Left colon (tissue), 2 donors: ENCODE measurements around the gene MYCBP. TPM values are rescaled to one million over a fixed set of nuclear protein-coding genes. Genes with fewer than 3 reads are reported as not detected.
A peak's percentile ranks its signal among the peaks of the same experiment; 100 is the strongest.
"Not testable (repeated sequence)": the region's sequence is repeated elsewhere in the genome, so short reads cannot be mapped to it uniquely, and the experiment has no call there.

Experiments used
- ATAC-seq: fragments of 200-7000 bp; cut with Tn5 transposase; one replicate; pipeline ENCODE4 v1.9.1; 2020; ENCODE audit warnings: mild to moderate bottlenecking, moderate library complexity
- DNase-seq, 2 donors: peaks; one replicate each; pipeline ENCODE4 v3.0.0-alpha.2; 2020
- intact Hi-C, 2 donors: fragments of 100-400 bp; cut with DNase I in 1 of 2; cut with micrococcal nuclease in 1 of 2; formaldehyde crosslinking; loops; one replicate each; pipeline versions ENCODE4 v1.11.2 to v1.14.0; 2022; cut with DNase I, micrococcal nuclease
- total RNA-seq, 2 donors: library from RNA; stranded (reverse); fragmentation: NEBNext Ultra II Directional; extraction: Animal tissue kit (Norgen Biotek cat#: 25700); gene quantifications; one replicate each; pipeline ENCODE4 v1.2.1, GENCODE V29; 2021
- donor health status: DM: no; HTN: no; CAD: no.
- donor health status: DM: yes; HTN: yes; CAD: no.

The MYCBP gene
- total RNA-seq, 2 donors from 2014 or later = 32.7 to 39.3 TPM

DNA sequence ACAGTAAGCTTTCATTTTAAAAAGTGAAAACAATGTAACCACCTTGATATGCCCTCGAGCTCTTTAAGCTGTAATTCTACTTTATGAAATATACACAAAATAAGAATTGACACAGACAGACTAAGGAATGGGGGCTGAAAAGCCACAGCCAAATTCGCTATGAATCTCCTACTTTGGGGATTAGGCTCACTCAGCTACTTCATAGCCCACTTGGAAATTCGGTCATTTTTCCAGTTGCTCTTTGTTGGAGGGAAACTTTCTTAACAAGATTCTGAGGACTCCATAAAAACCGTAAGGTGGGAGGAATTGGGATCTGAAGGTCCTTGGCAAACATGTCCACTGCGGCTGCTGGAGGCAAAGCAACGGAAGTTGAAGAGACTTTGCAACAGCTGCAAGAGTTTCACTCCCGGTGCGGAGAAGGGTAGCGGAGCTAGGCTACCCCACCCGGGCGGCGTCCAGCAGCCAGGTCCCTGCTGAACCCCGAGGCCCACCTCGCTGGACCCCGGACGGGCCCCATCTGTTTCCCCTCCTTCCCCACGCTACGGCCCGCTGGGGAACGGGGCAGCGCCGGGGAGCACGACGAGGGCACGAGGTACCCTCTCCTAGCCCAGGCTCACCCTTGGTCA is 634 bp downstream of the MYCBP start:
- ATAC-seq (peak; percentile 33), DNase-seq (peak; percentile 29 to 47)
- intact Hi-C loops = no loop called here

DNA sequence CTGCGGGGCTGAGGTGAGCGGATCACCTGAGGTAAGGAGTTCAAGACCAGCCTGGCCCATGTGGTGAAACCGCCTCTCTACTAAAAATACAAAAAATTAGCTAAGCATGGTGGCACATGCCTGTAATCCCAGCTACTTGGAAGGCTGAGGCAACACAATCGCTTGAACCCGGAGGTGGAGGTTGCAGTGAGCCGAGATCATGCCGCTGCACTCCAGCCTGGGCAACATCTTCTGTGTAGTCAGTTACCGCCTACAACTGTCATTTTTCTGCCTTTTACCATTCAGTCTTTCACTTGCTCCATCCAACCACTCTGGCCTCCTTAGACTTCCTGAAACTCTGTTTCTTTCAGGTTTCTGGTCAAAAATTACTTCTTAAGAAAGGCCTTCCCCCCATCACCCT is 2.2 kb downstream of the MYCBP start:
- ATAC-seq = no peak
- no peak for DNase-seq
- intact Hi-C loops = no loop called here

DNA sequence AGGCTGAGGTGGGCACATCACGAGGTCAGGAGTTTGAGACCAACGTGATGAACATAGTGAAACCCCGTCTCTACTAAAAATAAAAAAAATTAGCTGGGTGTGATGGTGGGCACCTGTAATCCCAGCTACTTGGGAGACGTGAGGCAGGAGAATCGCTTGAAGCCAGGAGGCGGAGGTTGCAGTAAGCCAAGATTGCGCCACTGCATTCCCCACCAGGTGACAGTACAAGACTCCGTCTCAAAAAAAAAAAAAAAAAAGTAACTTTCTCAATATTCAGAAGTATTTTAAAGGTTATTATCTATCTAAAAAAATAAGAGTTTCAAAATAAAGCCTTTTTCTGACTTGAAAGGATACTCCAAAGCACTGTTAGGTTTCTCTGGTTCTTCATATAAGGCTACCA is 5.9 kb downstream of the MYCBP start:
- no peak for DNase-seq
- intact Hi-C loops = no loop called here
- ATAC-seq = no peak

DNA sequence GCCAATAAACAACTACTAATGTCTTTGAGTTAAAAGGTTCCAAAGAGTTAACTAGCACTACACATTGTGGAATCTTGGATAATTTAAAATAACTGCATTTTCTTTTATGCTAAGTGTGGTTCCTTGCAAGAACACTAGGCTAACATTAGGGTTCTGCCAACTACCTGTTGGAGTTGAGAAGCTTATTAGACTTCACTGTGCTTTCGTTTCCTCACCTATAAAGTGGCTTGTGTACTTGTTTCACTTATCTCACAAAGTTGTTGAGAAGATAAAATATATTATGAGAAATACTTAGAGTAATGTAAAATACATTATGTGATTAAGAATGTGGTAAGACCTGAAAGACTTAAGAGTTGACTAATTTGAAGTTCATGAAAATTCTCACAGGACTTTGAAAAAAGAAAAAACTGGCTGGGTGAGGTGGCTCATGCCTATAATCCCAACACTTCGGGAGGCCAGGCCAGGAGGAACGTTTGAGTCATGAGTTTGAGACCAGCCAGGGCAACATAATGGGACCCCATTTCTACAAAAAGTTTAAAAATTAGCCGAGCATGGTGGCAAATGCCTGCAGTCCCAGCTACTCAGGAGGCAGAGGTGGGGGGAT is 7.9 kb downstream of the MYCBP start:
- DNase-seq = no peak
- intact Hi-C loops = no loop called here
- ATAC-seq = no peak

DNA sequence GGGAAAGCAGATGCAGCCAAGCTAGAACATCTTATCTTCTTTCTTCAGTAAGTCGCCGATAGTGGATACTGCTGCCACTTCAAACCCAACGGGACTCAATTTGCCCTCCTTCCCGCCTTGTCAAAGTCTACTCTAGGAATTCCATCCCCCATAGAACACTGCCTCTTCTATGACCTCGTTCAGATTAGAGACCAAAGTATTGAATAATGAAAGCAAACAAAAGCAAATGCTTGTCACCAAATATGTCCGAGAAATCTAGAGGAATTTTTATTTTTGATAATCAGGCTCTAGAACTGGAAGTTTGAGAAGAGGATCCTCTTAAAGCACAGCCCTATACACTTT is 12.7 kb downstream of the MYCBP start:
- DNase-seq = peak in 1 of 2 donors; percentile 24
- ATAC-seq = no peak
- intact Hi-C loops = no loop called here

DNA sequence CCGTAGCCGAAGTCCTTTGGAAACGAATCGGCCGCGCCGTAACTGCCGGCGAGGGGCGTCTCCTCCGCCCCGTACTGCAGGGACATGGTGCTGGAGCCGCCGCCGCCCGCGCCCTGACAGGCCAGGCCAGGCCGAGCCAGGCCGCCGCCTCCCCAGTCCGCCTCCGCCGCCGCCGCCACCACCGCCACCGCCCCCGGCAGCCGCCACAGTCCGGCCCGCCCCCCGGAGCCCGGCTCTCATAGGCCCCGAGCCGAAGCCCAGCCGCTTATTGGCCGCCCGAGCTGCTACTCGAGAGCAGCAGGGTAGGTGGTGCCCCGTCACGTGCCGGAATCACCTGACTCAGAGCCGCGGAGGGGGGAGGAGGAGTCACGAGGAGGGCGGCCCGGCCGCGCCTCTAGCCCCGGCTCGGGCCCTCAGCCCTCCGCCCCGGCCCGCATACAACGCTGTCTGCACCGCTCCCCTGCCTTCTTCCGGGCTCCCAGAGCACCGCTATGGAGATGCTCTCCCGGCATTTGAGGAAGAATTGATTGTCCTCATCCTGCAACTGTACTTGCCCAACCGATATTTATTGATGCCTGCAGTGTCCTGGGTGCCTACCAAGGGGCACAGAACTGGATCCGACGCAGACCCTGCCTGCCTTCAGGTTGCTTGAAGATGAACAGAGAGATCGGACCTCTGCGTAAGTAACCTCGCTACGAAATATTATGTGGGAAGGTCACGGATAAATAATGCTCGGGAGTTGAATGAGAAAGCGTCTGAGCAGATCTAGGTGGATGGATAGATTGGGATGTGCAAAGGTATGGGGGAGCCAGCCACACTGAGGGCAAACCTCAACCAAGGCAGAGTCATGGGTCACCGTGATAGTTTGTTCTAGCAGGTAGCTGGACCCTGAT is 13.3 kb downstream of the MYCBP start, which contains the start of gene RRAGC:
TSS of gene RRAGC (minus strand) at position 212 of the 893 bp plus-strand sequence. CDS start at position 86, 126 bp downstream.
- peak; percentile 86 for ATAC-seq
- intact Hi-C loops = no loop called here
- DNase-seq = peak; percentile 99 to 100

DNA sequence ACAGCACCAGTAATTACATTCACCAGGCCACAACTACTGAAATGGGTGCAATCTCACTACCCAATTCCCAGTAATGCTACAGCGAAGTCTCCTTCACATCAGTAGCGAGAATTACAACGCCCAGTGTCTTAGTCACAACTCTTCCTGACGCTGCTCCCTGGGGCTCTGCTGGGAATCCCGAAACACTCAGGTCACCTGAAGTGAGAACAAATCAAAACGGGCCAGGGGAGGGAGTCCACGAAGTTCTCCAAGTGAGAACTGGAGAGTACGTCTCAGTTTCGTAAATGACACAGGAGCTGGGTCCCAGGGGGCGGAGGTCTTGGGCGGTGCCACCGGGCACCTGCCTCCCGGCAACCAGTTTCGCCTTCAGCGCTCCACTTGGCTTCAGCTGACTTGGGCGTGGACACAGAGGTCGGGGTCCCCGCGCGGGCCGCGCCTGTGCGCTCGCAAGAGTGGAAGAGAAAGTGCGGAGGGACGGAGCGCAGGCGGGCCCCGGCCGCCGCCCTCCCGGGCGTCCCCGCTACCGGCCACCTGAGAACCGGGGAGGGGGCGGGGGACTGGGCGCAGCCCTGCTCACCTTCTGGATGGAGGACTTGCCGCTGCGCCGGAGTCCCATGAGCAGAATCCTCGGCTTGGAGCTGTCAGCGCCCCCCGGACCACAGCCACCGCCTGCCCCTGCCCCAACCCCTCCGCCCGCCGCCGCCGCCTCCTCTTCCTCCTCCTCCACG is 14.2 kb downstream of the MYCBP start:
- intact Hi-C loops = no loop called here
- peak; percentile 61 for ATAC-seq
- peak; percentile 82 for DNase-seq

DNA sequence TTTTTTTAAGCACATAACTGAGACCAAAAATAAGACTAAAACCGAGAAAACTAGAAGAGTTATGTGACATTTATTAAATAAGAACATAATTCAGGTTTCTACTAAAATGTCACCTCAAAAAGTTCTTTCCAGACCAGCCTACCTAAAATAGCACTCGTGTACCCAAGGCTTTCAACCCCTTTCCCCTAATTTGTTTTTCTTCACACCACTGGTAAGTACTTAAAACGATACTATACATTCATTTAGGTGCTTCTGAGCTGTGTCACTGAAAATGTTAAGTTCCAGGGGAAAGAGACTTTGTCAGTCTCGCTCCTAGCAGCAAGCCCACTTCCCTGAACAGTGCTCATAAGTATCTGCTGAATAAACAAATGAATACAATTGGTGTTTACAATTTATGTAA is 20.4 kb downstream of the MYCBP start:
- ATAC-seq (no peak), DNase-seq (no peak)
- intact Hi-C loops = no loop called here

DNA sequence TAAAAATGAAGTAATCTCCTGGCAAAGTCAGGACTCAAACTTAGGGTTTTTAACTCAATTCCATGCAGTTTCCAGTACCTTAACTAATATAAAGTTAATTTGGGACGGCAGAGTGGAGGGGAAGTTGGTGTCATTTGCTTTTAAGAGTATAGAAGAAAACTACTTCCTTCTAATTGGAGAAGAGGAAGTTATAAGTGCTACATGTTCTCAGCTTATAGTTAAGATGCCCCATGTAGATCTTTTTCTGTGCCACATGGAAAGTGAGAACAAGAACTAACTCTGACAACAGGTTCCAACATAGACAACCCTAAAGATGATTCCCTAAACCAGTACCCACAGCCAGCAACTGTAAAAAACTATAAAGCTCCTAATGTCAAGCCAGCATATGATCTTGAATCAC is 25.1 kb downstream of the MYCBP start:
- intact Hi-C loops = no loop called here
- ATAC-seq = peak; percentile 19

DNA sequence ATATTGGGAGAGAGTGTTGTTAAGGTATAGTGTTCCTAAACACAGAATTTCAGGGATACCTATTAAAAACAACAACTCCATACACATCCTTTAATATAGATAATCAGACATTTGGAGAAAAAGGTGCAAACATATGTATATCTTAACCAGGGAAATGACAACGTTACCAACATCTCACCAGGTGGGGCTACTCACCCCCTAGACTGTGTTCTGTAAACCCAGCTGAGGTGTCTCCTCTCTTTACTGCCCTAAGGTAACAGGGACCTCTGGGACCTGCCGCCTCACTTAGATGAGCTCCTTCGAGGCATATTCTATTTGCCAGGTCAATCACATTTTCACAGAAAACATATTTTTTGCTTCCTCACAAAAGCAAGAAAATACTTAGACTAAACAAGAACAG is 26.9 kb downstream of the MYCBP start:
- ATAC-seq (no peak), DNase-seq (no peak)
- intact Hi-C loops = no loop called here

More for the DNA sequence above, 25.1 kb downstream of the MYCBP start:
- DNase-seq = no peak

DNA sequence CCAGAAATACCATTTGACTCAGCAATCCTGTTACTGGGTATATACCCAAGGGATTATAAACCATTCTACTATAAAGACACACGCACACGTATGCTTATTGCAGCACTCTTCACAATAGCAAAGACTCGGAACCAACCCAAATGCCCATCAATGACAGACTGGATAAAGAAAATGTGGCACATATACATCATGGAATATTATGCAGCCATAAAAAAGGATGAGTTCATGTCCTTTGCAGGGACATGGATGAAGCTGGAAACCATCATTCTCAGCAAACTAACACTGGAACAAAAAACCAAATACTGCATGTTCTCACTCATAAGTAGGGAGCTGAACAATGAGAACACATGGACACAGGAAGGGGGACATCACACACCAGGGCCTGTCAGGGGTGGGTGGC is 28.1 kb downstream of the MYCBP start:
- intact Hi-C loops, DNase-seq, ATAC-seq: not testable (repeated sequence)

DNA sequence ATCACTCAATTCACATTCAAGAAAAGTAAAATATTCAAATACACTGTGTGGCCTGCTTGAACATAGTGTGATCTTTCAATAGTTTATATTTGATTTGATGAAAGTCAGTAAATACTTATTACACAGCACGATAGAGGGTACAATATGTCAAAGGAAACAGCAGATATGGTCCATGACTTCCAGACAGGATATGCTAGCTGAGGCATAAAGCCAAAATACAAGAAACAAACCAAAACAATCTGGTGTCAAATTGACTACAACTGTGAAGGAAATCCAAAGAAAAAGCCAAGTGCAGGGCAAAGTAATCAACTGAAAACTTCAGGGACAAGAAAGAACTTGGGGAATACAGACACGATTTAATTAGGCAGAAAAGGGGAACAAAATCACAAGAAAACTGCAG is 32.9 kb downstream of the MYCBP start:
- no peak for ATAC-seq
- DNase-seq = no peak
- intact Hi-C loops = no loop called here

DNA sequence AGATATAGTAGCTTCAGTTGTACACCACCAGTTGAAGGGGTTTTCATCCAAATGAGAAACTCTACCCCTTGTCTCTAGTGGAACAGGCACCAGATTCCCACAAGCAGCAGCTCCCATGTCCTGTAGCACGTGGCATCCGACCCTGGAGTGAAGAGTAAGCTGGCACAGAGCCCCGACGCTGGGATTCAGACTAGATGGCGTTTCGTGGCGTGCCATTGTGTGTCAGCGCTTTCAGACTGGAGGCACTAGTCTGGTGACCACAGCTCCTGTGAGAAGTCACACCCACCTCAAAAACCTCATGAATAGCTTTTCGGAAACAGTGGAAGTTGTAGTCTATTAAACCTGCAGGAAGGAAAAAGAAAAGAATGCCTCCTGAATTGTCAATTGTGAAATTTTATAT is 33.8 kb downstream of the MYCBP start:
- intact Hi-C loops = no loop called here
- DNase-seq (no peak), ATAC-seq (no peak)

DNA sequence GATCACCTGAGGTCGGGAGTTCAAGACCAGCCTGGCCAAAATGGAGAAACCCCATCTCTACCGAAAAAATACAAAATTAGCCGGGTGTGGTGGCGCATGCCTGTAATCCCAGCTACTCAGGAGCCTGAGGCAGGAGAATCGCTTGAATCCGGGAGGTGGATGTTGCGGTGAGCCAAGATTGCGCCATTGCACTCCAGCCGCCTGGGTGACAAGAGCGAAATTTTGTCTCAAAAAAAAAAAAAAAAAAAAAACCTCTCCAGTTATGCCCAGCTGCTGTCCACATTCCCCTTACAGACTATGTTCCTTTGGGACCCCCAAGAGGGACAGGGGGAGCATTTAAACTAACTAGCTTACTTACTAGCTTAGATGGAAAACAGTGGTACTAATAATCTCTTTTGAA is 36.8 kb downstream of the MYCBP start:
- ATAC-seq, DNase-seq, intact Hi-C loops: not testable (repeated sequence)

DNA sequence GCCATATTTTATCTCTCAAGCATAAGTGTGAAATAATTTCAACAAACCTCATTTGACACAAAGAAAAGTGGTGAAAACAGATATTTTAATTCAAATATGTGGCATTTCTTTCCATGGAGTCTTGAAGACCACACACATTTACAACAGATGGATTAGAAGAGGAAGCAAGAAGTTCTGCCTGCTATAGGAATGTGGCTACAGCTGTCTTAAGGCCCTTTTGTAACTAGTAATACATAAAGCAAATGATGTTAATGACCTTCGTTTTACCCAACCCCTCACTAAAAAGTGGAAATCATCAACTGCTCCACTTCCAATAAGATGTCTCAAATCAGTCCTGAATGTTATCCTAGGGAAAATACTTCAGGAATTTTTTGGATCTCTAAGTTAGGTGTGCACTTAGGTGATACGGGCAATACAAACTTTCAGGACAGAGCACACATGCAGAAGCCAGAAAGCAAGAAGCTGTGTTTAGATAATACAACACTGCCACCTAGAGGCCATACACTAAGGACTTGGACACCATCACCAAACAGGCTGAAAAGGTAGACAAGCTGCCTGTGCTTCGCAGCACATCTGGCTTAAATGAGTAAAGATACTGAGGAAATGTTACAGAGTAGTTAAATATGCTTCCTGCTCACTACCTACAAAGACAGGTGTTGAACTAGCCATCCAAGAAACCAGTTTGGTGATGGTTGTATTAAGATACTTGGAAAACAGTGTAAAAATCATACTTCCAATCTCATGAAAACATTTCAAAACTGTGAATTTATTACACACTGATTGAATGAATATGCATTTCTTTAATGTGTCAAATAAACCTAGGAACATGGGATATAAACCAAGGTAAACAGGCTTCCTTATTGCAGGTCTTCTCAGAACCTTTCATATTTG is 38.0 kb downstream of the MYCBP start:
- DNase-seq (peak in 1 of 2 donors; percentile 15), ATAC-seq (peak; percentile 93)
- intact Hi-C loops = no loop called here

DNA sequence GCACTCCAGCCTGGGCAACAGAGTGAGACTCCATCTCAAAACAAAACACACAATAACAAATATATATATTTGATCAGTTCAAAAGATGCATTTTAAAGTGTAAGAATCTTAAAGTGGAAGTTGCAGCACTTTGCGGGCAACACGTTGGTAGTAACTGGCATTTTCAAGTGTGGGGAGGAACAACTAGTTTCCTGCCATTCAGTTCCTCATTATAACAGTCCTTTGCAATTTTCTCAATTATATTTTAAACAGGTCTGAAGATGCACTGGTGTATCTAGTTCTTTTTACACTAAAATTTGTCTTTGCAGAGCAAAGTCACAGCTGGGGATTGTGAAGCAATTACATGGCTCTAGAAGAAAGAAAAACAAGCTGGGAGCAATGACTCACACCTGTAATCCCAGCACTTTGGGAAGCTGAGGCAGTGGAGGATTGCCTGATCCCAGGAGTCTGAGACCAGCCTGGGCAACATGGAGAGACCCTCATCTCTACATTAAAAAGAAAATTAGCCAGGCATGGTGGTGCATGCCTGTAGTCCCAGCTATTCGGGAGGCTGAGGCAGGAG is 38.8 kb downstream of the MYCBP start:
- intact Hi-C loops = no loop called here
- DNase-seq (no peak), ATAC-seq (no peak)

DNA sequence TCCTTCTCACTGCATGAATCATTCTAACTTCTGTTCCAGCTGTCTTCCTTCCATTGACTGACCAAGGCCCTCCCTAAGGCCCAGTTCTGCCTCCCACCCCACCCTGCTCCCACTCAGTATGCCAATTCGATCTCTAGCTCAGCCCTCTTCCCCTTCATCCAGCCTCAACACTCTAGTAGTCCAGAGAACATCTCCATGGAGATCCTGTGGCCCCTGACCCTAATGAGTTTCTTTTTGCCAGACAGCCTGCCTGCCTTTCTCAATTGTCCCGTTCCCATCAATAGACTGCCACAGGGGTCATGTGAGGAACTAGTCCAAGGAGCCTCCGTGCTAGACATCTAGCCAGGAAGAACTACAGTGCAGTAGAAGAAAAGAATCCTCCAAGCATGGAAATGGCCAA is 40.0 kb downstream of the MYCBP start:
- ATAC-seq (no peak), DNase-seq (no peak)
- intact Hi-C loops = no loop called here

DNA sequence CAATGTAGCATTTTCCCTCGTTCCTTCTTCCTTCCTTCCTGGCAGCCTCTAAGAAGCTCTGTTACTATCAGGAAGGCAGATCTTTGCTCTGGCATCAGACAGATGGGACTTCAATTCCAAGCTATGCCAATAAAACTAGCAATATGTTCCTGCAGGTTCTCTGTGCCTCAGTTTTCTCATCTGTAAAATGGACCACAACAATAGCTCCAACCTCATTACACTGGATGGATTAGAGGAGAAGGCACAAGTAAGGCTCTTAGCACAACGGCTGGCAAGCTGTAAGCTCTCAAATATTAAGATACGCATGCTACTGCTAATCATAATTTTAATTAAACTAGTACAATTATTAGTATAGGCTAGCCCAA is 40.8 kb downstream of the MYCBP start:
- DNase-seq (no peak), ATAC-seq (no peak)
- intact Hi-C loops = no loop called here
